CD4-positive, alpha-beta T cell treated with Interleukin-4 for 1 hour (primary cell): ENCODE measurements around the gene SDS.

Experiments
- DNase-seq, 2 donors: peaks; one replicate each; pipeline ENCODE4 v3.0.0-alpha.2; 2020 to 2022

Gene SDS

GRCh38 chr12:113403435-113404415 is at the start of gene SDS:
SDS (minus strand) TSS chr12:113403887; CDS start chr12:113399708, 4,179 bp downstream.
- DNase-seq = no peak

DNA sequence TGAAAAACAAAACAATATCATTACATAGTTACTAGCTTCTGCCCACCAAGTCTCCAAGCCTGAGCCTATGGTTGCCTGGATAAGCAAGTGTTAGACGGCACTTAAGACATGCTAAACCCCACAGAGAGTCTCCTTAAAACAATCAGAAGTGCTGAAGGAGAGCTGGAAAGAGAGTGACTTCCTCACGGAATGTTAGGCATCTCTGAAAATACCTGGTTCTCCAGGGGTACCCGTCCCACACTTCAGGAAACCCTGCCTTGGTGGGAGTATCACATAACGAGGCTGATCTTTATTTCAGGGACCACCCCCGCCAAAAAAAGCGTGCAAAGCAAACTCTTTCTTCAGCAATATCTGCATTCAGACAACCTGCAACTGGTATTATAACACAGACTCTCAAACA is 49.6 kb upstream of the SDS start:
- DNase-seq = no peak

- no peak for DNase-seq
These were observed 48.8 kb upstream of the SDS start for GRCh38 chr12:113452458-113452857.

- DNase-seq = no peak
These were observed 46.2 kb upstream of the SDS start for GRCh38 chr12:113449839-113450238.

DNA sequence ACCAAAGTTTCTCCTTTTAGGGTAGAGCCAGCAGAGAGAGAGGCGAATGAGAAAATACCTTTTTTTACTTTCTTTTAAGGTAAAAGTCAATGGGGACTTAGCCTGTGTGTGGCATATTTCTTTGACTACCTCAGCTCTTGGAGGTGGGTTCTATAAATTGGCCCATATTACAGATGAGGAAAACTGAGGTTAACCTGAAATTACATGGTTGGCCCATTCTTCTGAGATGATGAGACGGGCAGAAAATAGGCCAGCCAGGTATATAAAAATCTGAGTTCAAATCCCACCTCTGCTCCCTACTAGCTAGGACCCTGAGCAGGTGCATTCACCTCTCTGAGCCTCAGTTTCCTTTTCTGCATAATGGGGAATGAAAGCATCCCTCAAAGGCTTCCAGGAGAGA is 45.6 kb upstream of the SDS start:
- no peak for DNase-seq

DNA sequence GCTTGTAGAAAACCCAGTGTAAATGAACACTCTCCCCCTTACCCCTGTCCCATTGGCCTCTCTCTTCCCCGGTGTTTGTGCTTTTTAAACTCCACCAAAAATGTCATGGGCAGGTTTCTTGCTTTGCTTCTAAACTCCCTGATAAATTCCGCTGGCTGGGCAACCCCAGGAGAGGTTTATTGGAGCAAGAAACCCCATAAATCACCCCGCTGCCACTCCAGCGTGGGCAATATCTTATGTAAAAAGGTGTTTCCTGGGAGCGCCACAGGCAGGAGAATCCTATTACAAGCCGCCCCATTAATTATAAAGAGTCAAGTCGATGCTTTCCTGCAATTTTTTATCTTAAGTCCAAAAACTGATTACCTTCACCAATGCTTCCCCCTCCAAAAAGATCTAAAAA is 45.2 kb upstream of the SDS start:
- DNase-seq = no peak

GRCh38 chr12:113445544-113446171 is 42.0 kb upstream of the SDS start:
- DNase-seq = peak in 1 of 2 donors; percentile 17

DNA sequence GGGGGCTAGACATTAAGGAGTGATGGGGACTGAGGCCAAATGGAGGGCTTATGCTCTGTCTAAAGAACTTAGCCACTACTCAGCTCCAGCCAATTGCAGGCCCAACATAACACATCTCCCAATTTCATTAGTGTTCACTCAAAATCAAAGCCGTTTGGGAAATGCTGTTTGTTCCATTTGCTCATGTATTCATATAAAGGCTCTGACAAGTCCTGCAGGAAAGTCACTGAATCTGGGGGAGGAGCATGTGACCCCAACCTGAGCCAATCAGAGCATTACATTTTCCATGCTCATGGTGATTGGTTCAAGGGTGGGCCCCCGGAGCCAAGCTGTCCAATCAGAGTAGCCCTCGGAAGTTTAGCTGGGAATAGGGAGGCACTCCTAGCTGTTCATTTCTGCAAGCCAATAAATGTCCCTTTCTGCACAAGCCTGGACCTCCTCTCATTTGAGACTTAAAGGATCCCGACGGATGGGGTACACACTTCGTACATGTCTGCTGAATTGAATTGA is 39.4 kb upstream of the SDS start:
- DNase-seq = no peak

DNA sequence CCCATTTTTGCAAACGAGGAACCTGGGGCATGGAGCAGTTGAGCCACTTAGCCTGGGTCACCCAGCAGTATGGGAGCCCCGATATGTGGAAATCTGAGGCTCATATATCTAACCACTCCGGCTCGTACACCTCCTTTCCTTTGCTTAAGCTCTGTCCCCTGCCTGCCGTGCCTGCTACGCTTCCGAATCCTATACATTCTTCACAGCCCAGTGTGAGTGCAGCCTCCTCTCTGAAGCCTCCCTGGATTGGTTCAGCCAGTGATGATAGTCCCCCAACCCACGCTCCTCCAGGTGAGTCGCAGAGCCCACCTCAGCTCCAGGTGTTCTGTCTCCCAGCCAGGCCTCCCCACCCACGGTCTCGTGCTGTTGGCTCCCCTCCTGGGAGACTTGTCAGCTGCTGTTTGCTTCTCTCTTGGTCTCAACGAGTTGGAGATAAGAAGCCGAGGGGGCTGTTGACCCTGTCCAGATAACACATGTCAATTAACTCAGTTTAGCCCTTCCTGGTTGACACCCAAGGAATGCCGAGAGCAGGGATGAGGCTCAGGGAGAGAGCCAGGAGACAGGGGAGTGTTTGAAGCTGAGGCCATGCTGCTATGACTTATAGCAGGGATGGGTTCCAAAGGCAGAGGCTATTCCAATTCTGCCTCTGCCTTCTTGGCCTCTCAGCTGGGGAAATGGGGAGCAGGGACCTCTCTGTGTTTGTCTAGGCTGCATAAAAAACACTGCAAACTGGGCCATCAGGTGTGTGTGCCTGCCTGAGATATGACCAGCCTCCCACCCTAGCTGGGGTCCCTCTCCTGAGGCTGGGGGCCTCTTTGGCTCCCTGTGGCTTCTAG is 37.5 kb upstream of the SDS start:
- no peak for DNase-seq

DNA sequence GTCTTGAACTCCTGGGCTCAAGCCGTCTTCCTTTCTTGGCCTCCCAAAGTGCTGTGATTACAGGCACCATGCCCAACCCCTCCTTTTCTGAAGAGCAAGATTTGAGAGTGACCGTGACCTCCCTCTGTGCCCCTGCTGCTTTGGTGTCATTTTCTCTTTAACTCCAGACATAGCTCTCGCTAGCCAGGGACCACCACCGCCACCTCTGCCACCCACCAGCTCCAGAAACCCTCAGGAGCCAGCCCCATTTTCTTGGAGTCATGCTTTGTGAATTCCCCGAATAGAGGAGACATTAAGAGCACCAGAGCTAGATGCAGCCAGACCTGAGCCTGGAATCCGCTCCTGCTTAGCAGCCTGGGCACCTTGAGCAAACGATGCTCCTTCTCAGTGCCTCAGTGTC is 36.6 kb upstream of the SDS start:
- no peak for DNase-seq

- DNase-seq = no peak
These were observed 35.9 kb upstream of the SDS start for GRCh38 chr12:113439606-113440030.

DNA sequence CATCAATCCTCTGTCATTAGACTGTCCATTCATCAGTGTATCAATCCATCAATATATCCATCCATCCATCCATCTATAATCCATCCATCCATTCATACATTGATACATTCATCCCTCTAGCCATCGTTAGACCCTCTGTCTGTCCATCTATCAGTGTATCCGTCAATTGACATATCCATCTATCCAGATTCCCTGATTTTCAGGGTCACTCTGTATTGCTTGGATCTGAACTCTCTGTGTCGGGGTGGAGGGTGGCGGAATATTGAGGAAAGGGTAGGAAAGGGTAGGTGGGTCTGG is 35.6 kb upstream of the SDS start:
- no peak for DNase-seq

- no peak for DNase-seq
These were observed 35.0 kb upstream of the SDS start for GRCh38 chr12:113438523-113439300.

DNA sequence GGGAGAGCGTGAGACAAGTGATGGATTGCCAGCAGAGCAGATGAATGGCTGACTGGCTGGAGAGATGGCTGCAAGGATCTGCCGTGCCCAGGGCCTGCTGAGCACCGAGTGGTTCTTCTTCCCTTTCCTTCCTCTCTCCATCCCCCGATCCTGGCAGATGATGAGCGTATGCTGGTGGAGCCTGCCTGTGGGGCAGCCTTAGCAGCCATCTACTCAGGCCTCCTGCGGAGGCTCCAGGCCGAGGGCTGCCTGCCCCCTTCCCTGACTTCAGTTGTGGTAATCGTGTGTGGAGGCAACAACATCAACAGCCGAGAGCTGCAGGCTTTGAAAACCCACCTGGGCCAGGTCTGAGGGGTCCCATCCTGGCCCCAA is 34.0 kb upstream of the SDS start:
- no peak for DNase-seq

GRCh38 chr12:113436993-113437728 is 33.5 kb upstream of the SDS start:
- no peak for DNase-seq

GRCh38 chr12:113436586-113436985 is 32.9 kb upstream of the SDS start:
- no peak for DNase-seq

DNA sequence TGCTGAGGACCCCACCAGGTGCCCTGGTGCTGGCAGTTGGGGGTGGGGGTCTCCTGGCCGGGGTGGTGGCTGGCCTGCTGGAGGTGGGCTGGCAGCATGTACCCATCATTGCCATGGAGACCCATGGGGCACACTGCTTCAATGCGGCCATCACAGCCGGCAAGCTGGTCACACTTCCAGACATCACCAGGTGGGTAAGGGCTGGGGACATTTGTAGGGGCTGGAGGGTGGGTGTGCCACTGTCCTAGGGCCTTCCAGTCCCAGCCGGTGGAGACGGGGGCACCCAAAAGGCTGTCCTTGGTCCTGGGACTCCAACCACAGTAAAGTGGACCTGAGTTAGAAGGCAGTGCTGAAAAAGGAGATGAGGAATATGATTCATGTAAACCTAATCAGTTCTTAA is 31.7 kb upstream of the SDS start:
- no peak for DNase-seq

- no peak for DNase-seq
These were observed 29.3 kb upstream of the SDS start for GRCh38 chr12:113432986-113433385.

GRCh38 chr12:113428482-113428881 is 24.8 kb upstream of the SDS start:
- no peak for DNase-seq

GRCh38 chr12:113427882-113428281 is 24.2 kb upstream of the SDS start:
- DNase-seq = no peak

GRCh38 chr12:113425960-113426453 is 22.3 kb upstream of the SDS start:
- no peak for DNase-seq
